Measurements from ENCODE around the gene LCOR.

GRCh38 chr10:97028126-97028831 lies 196.2 kb downstream of the LCOR start:
- TF ChIP-seq CTCF (IDR thresholded peaks at IDR 0.05; ENCODE audit: low read depth, low read length, missing input control): no peak
- no peak for TF ChIP-seq HNF4A (conservative IDR thresholded peaks at IDR 0.05)
- no peak for TF ChIP-seq MAX (IDR thresholded peaks at IDR 0.05)
- TF ChIP-seq RXRA (IDR thresholded peaks at IDR 0.05): no peak
- no peak for TF ChIP-seq NR2F2 (IDR thresholded peaks at IDR 0.05)
- TF ChIP-seq JUND (IDR thresholded peaks at IDR 0.05): no peak
